Kidney tubule cell (primary cell): ENCODE results near the gene CLINT1.
"Not testable (repeated sequence)": the region's sequence is repeated elsewhere in the genome, so short reads cannot be mapped to it uniquely, and the experiment has no call there.

Source experiments
- DNase-seq: peaks from one replicate; pipeline ENCODE4 v3.0.0-alpha.2; 2018; ENCODE audit warnings: low spot score

CLINT1 gene

GRCh38 chr5:157862183-157862851 lies 3.4 kb upstream of the CLINT1 start:
- no peak for DNase-seq

- no peak for DNase-seq
Observed at GRCh38 chr5:157860898-157861890, 2.2 kb upstream of the CLINT1 start.

- DNase-seq: no peak
Observed at GRCh38 chr5:157859227-157859575, 256 bp upstream of the CLINT1 start.

- DNase-seq: peak; percentile 44
Observed at GRCh38 chr5:157857816-157858526, 974 bp downstream of the CLINT1 start.

- DNase-seq: peak; percentile 69
Observed at GRCh38 chr5:157855404-157855994, 3.4 kb downstream of the CLINT1 start.

GRCh38 chr5:157853365-157853764 lies 5.6 kb downstream of the CLINT1 start:
- DNase-seq: not testable (repeated sequence)

GRCh38 chr5:157845914-157846598 lies 12.9 kb downstream of the CLINT1 start:
- peak; percentile 56 for DNase-seq

- DNase-seq: no peak
Observed at GRCh38 chr5:157842787-157843186, 16.2 kb downstream of the CLINT1 start.

GRCh38 chr5:157842185-157842584 lies 16.8 kb downstream of the CLINT1 start:
- DNase-seq: no peak

GRCh38 chr5:157839157-157839795 lies 19.7 kb downstream of the CLINT1 start:
- DNase-seq: no peak

- DNase-seq: no peak
Observed at GRCh38 chr5:157836121-157836753, 22.7 kb downstream of the CLINT1 start.

- no peak for DNase-seq
Observed at GRCh38 chr5:157835041-157835440, 23.9 kb downstream of the CLINT1 start.

GRCh38 chr5:157828944-157829639 lies 29.9 kb downstream of the CLINT1 start:
- DNase-seq: no peak

GRCh38 chr5:157828105-157828943 lies 30.6 kb downstream of the CLINT1 start:
- DNase-seq: no peak

- no peak for DNase-seq
Observed at GRCh38 chr5:157827423-157827822, 31.5 kb downstream of the CLINT1 start.

- no peak for DNase-seq
Observed at GRCh38 chr5:157823655-157824054, 35.3 kb downstream of the CLINT1 start.

GRCh38 chr5:157821822-157822622 lies 36.9 kb downstream of the CLINT1 start:
- peak; percentile 43 for DNase-seq

GRCh38 chr5:157821405-157821804 lies 37.5 kb downstream of the CLINT1 start:
- DNase-seq: no peak
